Measurements from ENCODE around the gene KIF18B.

GRCh38 chr17:44924107-44924544 lies 23.4 kb downstream of the KIF18B start:
- TF ChIP-seq YY1 (IDR thresholded peaks at IDR 0.05; ENCODE audit: insufficient read depth, insufficient read length) = no peak
- no peak for TF ChIP-seq SUZ12 (IDR thresholded peaks at IDR 0.05; ENCODE audit: extremely low read depth, insufficient read depth, insufficient read length)

All from NT2/D1 (cell line).